Kidney (tissue), 14 donors: ENCODE data around the gene PLEKHJ1. TPM values are rescaled to one million over a fixed set of nuclear protein-coding genes. Genes with fewer than 3 reads are reported as not detected.
A peak's percentile ranks its signal among the peaks of the same experiment; 100 is the strongest.

ENCODE experiments used
- DNase-seq, 5 donors: peaks; one replicate each; pipeline ENCODE4 v3.0.0-alpha.2; 2013 to 2020
- FAIRE-seq: peaks from 2 replicates; lab custom pipeline; 2012; peaks lifted over from hg19 to GRCh38; lab: Jason Lieb, UNC
- H3K27ac ChIP-seq, 2 donors: one replicate each; pipeline ENCODE4 v1.7.0; 2013; ENCODE audit warnings: low read depth in 2 of 2, low read length in 2 of 2, inconsistent platforms in 1 of 2
- H3K27me3 ChIP-seq: one replicate; pipeline ENCODE4 v1.7.1; 2013; ENCODE audit warnings: low read length, inconsistent platforms; ENCODE audit not compliant: control insufficient read depth, insufficient read depth
- H3K36me3 ChIP-seq, 3 donors: one replicate each; pipeline versions ENCODE4 v1.7.0 to v1.7.1; 2013; ENCODE audit warnings: low read length in 3 of 3, control low read depth in 1 of 3, inconsistent platforms in 1 of 3; ENCODE audit not compliant: insufficient read depth in 3 of 3, control insufficient read depth in 2 of 3
- H3K4me1 ChIP-seq, 3 donors: one replicate each; pipeline versions ENCODE4 v1.7.0 to v1.7.1; 2013; ENCODE audit warnings: low read length in 3 of 3, inconsistent platforms in 1 of 3, low read depth in 1 of 3; ENCODE audit not compliant: control insufficient read depth in 2 of 3, insufficient read depth in 2 of 3
- H3K4me3 ChIP-seq, 3 donors: one replicate each; pipeline versions ENCODE4 v1.7.0 to v1.8.1; 2013; ENCODE audit warnings: low read length in 3 of 3, control low read depth in 1 of 3, inconsistent platforms in 1 of 3
- H3K9ac ChIP-seq, 3 donors: one replicate each; pipeline versions ENCODE4 v1.7.0 to v1.7.1; 2013; ENCODE audit warnings: low read length in 3 of 3, control low read depth in 1 of 3, inconsistent platforms in 1 of 3
- H3K9me3 ChIP-seq, 3 donors: one replicate each; pipeline versions ENCODE4 v1.7.0 to v1.7.1; 2013; ENCODE audit warnings: low read length in 3 of 3, control low read depth in 1 of 3, inconsistent platforms in 1 of 3; ENCODE audit not compliant: control insufficient read depth in 2 of 3, insufficient read depth in 1 of 3
- intact Hi-C: fragments of 100-400 bp; cut with DNase I; formaldehyde crosslinking; loops from one replicate; pipeline ENCODE4 v1.11.1; 2022
- polyA plus RNA-seq: library from polyadenylated mRNA; stranded (reverse); fragments of 350-450 nt; fragmentation: Illumina TruSeq; extraction: RNeasy Lipid Tissue Mini Kit (QIAGEN cat#74804); gene quantifications from one replicate; pipeline ENCODE4 v1.2.3, GENCODE V29; 2014; ENCODE audit warnings: low read depth, low replicate concordance; ENCODE audit not compliant: insufficient read depth
- total RNA-seq: library from RNA; stranded (reverse); fragmentation: NEBNext Ultra II Directional; extraction: Animal tissue kit (Norgen Biotek cat#: 25700); gene quantifications from one replicate; pipeline ENCODE4 v1.2.1, GENCODE V29; 2021
- TF ChIP-seq, protein P1 (sequence below): IDR thresholded peaks from 3 replicates; pipeline ENCODE4 v1.5.1; 2012; ENCODE audit warnings: mild to moderate bottlenecking, moderate library complexity, borderline replicate concordance; ENCODE audit not compliant: insufficient read depth; ENCODE audit errors: extremely low read depth
- donor health status: control.
- donor health status: control.
- donor health status: control.
- donor health status: control.
- donor health status: control.
- donor health status: DM: yes; HTN: yes; CAD: no.
- donor health status: Normal renal cell carcinoma (clear cell type).

PLEKHJ1 gene
- total and polyA plus RNA-seq, 2 donors from 2014 or later = 59.7 to 156 TPM

DNA sequence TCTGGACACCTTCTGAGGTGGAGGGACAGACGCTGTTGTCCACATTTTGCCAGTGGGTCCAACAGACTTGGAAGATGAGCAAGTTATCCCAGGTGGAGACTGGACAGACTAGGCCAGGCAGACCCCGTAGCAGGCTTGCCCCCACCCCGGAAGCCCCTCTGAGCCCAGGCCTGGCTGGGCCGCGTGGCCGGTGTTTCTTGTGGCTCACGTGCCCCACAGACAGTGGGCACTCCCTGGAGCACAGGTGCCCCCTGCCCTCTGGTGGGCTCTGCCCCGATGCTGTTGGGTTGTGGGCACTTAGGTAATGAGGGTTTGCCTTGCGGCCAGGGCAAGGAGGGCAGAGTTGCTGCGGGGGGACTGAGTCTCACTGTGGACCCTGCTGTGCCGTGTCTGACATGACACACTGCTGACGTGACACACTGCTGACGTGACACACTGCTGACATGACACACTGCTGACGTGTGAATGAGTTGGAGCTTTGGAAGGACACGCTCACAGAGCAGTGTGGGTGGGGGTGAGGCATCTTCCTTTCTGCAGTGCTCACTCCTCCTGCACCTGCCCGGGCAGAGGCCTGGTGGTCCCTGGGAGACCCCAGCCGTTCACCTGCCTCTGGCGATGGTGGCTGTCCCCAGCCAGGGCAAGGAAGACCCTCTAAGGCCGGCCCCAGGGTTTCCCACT is 47.3 kb downstream of the PLEKHJ1 start:
- Histone ChIP-seq H3K9ac (no peak overlapping the region), H3K4me1 (peaks cover 0 to 18% (median 14%) of the 10 kb centered on the region in 3 donors), H3K27me3 (no peaks in the 10 kb centered on the region), H3K27ac (no peak overlapping the region), H3K4me3 (no peak overlapping the region), H3K9me3 (no peaks in the 10 kb centered on the region), H3K36me3 (peaks cover 0 to 39% (median 9%) of the 10 kb centered on the region in 3 donors)
- FAIRE-seq (no peak), DNase-seq (no peak)
- TF ChIP-seq, protein P1, sequence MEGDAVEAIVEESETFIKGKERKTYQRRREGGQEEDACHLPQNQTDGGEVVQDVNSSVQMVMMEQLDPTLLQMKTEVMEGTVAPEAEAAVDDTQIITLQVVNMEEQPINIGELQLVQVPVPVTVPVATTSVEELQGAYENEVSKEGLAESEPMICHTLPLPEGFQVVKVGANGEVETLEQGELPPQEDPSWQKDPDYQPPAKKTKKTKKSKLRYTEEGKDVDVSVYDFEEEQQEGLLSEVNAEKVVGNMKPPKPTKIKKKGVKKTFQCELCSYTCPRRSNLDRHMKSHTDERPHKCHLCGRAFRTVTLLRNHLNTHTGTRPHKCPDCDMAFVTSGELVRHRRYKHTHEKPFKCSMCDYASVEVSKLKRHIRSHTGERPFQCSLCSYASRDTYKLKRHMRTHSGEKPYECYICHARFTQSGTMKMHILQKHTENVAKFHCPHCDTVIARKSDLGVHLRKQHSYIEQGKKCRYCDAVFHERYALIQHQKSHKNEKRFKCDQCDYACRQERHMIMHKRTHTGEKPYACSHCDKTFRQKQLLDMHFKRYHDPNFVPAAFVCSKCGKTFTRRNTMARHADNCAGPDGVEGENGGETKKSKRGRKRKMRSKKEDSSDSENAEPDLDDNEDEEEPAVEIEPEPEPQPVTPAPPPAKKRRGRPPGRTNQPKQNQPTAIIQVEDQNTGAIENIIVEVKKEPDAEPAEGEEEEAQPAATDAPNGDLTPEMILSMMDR = no peak
- intact Hi-C loops = no loop called here

DNA sequence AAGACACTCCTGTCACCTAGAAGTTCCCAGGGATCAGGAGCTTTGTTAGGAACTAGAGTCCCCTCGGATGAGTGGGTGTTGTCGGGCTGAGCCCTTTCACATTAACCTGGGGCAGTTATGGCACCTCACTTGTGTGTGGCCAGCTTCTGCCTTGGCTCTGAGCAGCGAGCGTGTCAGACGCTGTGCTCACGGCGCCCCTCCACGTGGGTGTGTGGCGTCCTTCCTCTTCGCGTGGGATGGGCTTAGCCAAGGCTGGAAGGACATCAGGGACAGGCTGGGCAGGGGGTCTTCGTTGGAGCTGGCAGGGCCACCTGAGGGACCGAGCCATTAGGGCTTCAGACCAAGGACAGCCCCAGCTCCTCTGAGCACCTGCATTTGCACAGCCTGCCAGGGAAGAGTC is 49.0 kb downstream of the PLEKHJ1 start:
- Histone ChIP-seq H3K27me3 (no peaks in the 10 kb centered on the region), H3K27ac (peak overlapping the region; percentile 51 to 73), H3K4me1 (peaks cover 0 to 18% (median 14%) of the 10 kb centered on the region in 3 donors), H3K9ac (no peak overlapping the region), H3K4me3 (no peak overlapping the region), H3K36me3 (peaks cover 0 to 31% (median 8%) of the 10 kb centered on the region in 3 donors), H3K9me3 (no peaks in the 10 kb centered on the region)
- TF ChIP-seq, protein P1 = no peak
- DNase-seq (no peak), FAIRE-seq (no peak)
- intact Hi-C loops = no loop called here

DNA sequence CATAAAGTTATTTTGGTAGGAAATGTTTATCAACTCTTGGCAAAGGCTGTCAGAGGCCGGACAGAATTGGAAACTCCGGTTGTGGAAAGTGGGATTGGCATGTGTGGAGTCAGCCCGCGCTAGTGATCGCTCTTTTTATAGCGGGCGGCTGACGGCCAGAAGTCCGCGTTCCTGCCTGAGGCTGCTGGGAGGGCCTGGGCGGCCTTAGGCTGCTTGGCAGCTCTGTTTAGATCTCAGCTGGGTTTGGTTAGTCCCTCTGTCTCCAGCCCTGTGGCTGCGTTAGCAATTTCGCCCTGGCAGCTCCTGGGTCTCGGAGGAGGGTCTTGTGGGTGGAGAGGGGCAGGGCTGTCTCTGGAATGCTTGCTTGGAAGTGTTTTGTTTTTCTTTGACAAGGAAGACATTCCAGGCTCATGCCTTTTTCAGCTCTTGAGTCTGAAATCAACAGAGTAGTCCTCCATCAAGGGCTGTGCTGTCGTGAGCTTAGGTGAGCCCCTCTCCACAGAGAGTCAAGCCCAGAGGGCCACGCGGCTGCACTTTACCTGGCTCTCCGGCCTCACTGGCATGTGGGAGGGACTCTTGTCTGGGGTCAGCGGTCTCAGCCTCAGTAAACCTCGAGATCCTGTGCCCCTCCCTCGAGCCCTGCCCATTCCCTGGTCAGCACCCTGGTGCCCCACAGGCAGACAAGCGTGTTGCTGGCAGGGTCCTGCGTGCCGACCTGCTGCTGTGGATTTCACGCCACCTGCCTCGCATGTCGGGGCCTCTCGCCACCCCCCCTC is 49.9 kb downstream of the PLEKHJ1 start:
- FAIRE-seq = no peak
- intact Hi-C loops = no loop called here

More for the DNA sequence above, 49.9 kb downstream of the PLEKHJ1 start:
- Histone ChIP-seq H3K9me3 (no peaks in the 10 kb centered on the region), H3K4me1 (peaks cover 0 to 18% (median 14%) of the 10 kb centered on the region in 3 donors), H3K27me3 (no peaks in the 10 kb centered on the region), H3K4me3 (peak overlapping the region in 1 of 3 donors; percentile 21), H3K36me3 (peaks cover 0 to 26% (median 3%) of the 10 kb centered on the region in 3 donors), H3K9ac (peak overlapping the region in 1 of 3 donors; percentile 61), H3K27ac (peak overlapping the region; percentile 57 to 73)
- TF ChIP-seq, protein P1 = no peak
- peak; percentile 64 to 94 (median 69) for DNase-seq
